Upper lobe of right lung (tissue), 1 donor: ENCODE data around the gene CAMSAP2. TPM values are rescaled to one million over a fixed set of nuclear protein-coding genes. Genes with fewer than 3 reads are reported as not detected.

Experiments
- ATAC-seq: fragments of 200-7000 bp; cut with Tn5 transposase; one replicate; pipeline ENCODE4 v1.9.1; 2020; ENCODE audit warnings: mild to moderate bottlenecking, moderate library complexity
- DNase-seq: peaks from one replicate; pipeline ENCODE4 v3.0.0-alpha.2; 2020
- H3K27ac ChIP-seq: fragments of 200-600 bp; one replicate; pipeline ENCODE4 v1.8.0; 2022
- H3K27me3 ChIP-seq: fragments of 200-600 bp; one replicate; pipeline ENCODE4 v1.8.0; 2022; ENCODE audit warnings: mild to moderate bottlenecking
- H3K36me3 ChIP-seq: fragments of 200-600 bp; one replicate; pipeline ENCODE4 v1.8.0; 2022
- H3K4me1 ChIP-seq: fragments of 200-600 bp; one replicate; pipeline ENCODE4 v1.8.0; 2022
- H3K4me3 ChIP-seq: fragments of 200-600 bp; one replicate; pipeline ENCODE4 v1.8.0; 2022; ENCODE audit warnings: mild to moderate bottlenecking
- H3K9me3 ChIP-seq: fragments of 200-600 bp; one replicate; pipeline ENCODE4 v1.8.0; 2022
- intact Hi-C: fragments of 100-400 bp; cut with DNase I; formaldehyde crosslinking; loops from one replicate; pipeline ENCODE4 v1.11.0; 2022
- total RNA-seq: library from RNA; stranded (reverse); fragmentation: NEBNext Ultra II Directional; extraction: Animal tissue kit (Norgen Biotek cat#: 25700); gene quantifications from one replicate; pipeline ENCODE4 v1.2.1, GENCODE V29; 2021
- TF ChIP-seq, protein P1 (sequence below): fragments of 200-600 bp; IDR thresholded peaks from one replicate; pipeline ENCODE4 v1.8.0; 2022; ENCODE audit warnings: antibody characterized with exemption
- donor health status: DM: no; HTN: yes; CAD: no; lungs with severe emphysema.

CAMSAP2 gene
- total RNA-seq, 1 donor from 2014 or later = 34.8 TPM

GRCh38 chr1:200873116-200873670, 134.5 kb downstream of the CAMSAP2 start:
- no peak for DNase-seq
- H3K27me3 ChIP-seq = peaks cover 55% of the 10 kb centered on the region

GRCh38 chr1:200873671-200874397, 135.1 kb downstream of the CAMSAP2 start:
- ATAC-seq (peak; percentile 27), DNase-seq (peak; percentile 54)
- TF ChIP-seq, protein P1, sequence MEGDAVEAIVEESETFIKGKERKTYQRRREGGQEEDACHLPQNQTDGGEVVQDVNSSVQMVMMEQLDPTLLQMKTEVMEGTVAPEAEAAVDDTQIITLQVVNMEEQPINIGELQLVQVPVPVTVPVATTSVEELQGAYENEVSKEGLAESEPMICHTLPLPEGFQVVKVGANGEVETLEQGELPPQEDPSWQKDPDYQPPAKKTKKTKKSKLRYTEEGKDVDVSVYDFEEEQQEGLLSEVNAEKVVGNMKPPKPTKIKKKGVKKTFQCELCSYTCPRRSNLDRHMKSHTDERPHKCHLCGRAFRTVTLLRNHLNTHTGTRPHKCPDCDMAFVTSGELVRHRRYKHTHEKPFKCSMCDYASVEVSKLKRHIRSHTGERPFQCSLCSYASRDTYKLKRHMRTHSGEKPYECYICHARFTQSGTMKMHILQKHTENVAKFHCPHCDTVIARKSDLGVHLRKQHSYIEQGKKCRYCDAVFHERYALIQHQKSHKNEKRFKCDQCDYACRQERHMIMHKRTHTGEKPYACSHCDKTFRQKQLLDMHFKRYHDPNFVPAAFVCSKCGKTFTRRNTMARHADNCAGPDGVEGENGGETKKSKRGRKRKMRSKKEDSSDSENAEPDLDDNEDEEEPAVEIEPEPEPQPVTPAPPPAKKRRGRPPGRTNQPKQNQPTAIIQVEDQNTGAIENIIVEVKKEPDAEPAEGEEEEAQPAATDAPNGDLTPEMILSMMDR = no peak
- Histone ChIP-seq H3K4me1 (peaks cover 15% of the 10 kb centered on the region), H3K9me3 (no peaks in the 10 kb centered on the region), H3K4me3 (peak overlapping the region; percentile 25), H3K27ac (no peak overlapping the region), H3K36me3 (no peaks in the 10 kb centered on the region), H3K27me3 (peaks cover 55% of the 10 kb centered on the region)
- intact Hi-C loops = no loop called here

More at GRCh38 chr1:200873116-200873670, 134.5 kb downstream of the CAMSAP2 start:
- Histone ChIP-seq H3K4me3 (peak overlapping the region; percentile 25), H3K36me3 (no peaks in the 10 kb centered on the region), H3K27ac (no peak overlapping the region), H3K9me3 (no peaks in the 10 kb centered on the region), H3K4me1 (peaks cover 15% of the 10 kb centered on the region)
- TF ChIP-seq, protein P1 = no peak
- peak; percentile 67 for ATAC-seq
- intact Hi-C loops = no loop called here

GRCh38 chr1:200874694-200875093, 136.0 kb downstream of the CAMSAP2 start:
- Histone ChIP-seq H3K27ac (no peak overlapping the region), H3K4me1 (peaks cover 15% of the 10 kb centered on the region), H3K36me3 (no peaks in the 10 kb centered on the region), H3K4me3 (no peak overlapping the region), H3K27me3 (peaks cover 55% of the 10 kb centered on the region), H3K9me3 (no peaks in the 10 kb centered on the region)
- no peak for ATAC-seq
- intact Hi-C loops = no loop called here
- TF ChIP-seq, protein P1 = no peak
- no peak for DNase-seq

DNA sequence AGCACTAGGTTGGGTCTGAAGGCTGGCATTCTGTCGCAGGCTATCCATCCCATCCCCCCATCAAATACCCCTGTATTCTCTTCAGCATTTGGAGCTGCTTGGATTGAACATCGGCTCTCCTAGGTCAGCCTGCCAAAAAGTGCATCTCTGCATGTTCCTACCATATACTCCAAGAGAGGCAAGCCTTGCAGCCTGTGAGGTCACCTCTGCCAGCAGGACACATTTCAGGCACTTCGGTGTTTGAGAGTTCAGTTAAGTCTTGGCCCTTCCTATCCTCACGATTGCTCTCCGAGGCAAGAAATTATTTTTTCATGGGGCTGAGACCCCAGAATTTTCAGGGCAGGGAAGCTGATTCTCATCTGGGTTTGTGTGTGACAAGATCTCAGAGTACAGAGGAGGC, 136.7 kb downstream of the CAMSAP2 start:
- Histone ChIP-seq H3K9me3 (no peaks in the 10 kb centered on the region), H3K4me1 (peaks cover 15% of the 10 kb centered on the region), H3K27me3 (peaks cover 55% of the 10 kb centered on the region), H3K36me3 (no peaks in the 10 kb centered on the region), H3K4me3 (no peak overlapping the region), H3K27ac (no peak overlapping the region)
- DNase-seq = no peak
- TF ChIP-seq, protein P1 = no peak
- ATAC-seq = no peak
- intact Hi-C loops = no loop called here

DNA sequence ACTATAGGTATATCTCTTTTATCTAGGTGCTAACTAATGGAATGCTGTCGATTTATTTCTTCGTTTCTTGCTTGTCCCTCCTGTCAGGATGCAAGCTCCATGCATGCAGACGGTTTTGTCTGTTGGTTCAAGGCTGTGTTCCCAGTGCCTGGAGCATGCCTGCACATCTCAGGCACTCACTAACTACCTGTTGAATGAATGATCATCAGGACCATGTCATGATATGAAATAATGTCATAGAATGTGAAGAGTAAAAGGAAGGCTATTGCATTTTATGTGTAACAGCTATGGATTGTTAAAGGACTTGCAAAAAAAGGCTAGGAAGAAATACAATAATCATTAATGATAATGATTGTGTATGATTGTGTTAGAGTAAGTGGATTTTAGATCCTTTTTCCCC, 138.3 kb downstream of the CAMSAP2 start:
- Histone ChIP-seq H3K27ac (no peak overlapping the region), H3K4me3 (no peak overlapping the region), H3K9me3 (no peaks in the 10 kb centered on the region), H3K36me3 (no peaks in the 10 kb centered on the region), H3K4me1 (peaks cover 15% of the 10 kb centered on the region), H3K27me3 (peaks cover 44% of the 10 kb centered on the region)
- no peak for DNase-seq
- TF ChIP-seq, protein P1 = no peak
- ATAC-seq = no peak
- intact Hi-C loops = no loop called here
